ENCODE measurements around the gene UMPS.
"Not testable (repeated sequence)": the region's sequence is repeated elsewhere in the genome, so short reads cannot be mapped to it uniquely, and the experiment has no call there.

Gene UMPS

GRCh38 chr3:124700880-124701684 lies 29.2 kb upstream of the UMPS start:
- POLR2A ChIA-PET, result interaction anchor here (0.9 kb wide), 1 partner anchor 30 kb away, joined by 3 read pairs; the partner anchor contains the start of gene UMPS
- TF ChIP-seq FOXK2 (IDR thresholded peaks at IDR 0.05) (no peak), ELF4 (IDR thresholded peaks at IDR 0.05) (no peak), TARDBP (IDR thresholded peaks at IDR 0.05) (no peak), ZNF384 (IDR thresholded peaks at IDR 0.05) (no peak), L3MBTL2 (conservative IDR thresholded peaks at IDR 0.05) (no peak), SUZ12 (IDR thresholded peaks at IDR 0.05) (no peak), LEF1 (IDR thresholded peaks at IDR 0.05; ENCODE audit: borderline replicate concordance) (no peak), BHLHE40 (IDR thresholded peaks at IDR 0.05; ENCODE audit: borderline replicate concordance) (no peak), PKNOX1 (IDR thresholded peaks at IDR 0.05) (no peak), FOXA1 (IDR thresholded peaks at IDR 0.05) (no peak), ARNT (IDR thresholded peaks at IDR 0.05) (no peak), CTBP1 (IDR thresholded peaks at IDR 0.05; ENCODE audit: borderline replicate concordance) (no peak), FOXM1 (IDR thresholded peaks at IDR 0.05; ENCODE audit: borderline replicate concordance) (no peak)
- DNase-seq (ENCODE audit: extremely low spot score), result no peak
- CTCF ChIA-PET, result interaction anchor here (0.7 to 0.8 kb wide), 2 partner anchors 12 to 13 kb away, joined by 3 to 11 read pairs; no protein-coding TSS in a partner anchor

- no peak for DNase-seq (ENCODE audit: extremely low spot score)
- TF ChIP-seq TARDBP (IDR thresholded peaks at IDR 0.05) (no peak), FOXM1 (IDR thresholded peaks at IDR 0.05; ENCODE audit: borderline replicate concordance) (no peak)
- ChIA-PET CTCF (interaction anchor here (0.7 kb wide), 1 partner anchor 13 kb away, joined by 11 read pairs; no protein-coding TSS in a partner anchor), POLR2A (interaction anchor here (0.9 kb wide), 1 partner anchor 29 kb away, joined by 3 read pairs; the partner anchor contains the start of gene UMPS)
Measured at GRCh38 chr3:124701687-124702086, 28.6 kb upstream of the UMPS start.

GRCh38 chr3:124702950-124703349 lies 27.3 kb upstream of the UMPS start:
- ChIA-PET POLR2A (no interaction called here), CTCF (no interaction called here)
- TF ChIP-seq FOXA1 (IDR thresholded peaks at IDR 0.05) (no peak), ZNF384 (IDR thresholded peaks at IDR 0.05) (no peak), FOXK2 (IDR thresholded peaks at IDR 0.05) (no peak), CTBP1 (IDR thresholded peaks at IDR 0.05; ENCODE audit: borderline replicate concordance) (no peak), PKNOX1 (IDR thresholded peaks at IDR 0.05) (no peak), BHLHE40 (IDR thresholded peaks at IDR 0.05; ENCODE audit: borderline replicate concordance) (no peak), SP1 (IDR thresholded peaks at IDR 0.05) (no peak), SUZ12 (IDR thresholded peaks at IDR 0.05) (no peak)
- DNase-seq (ENCODE audit: extremely low spot score), result no peak

GRCh38 chr3:124705552-124705951 lies 24.7 kb upstream of the UMPS start:
- no peak for DNase-seq (ENCODE audit: extremely low spot score)
- TF ChIP-seq PKNOX1 (IDR thresholded peaks at IDR 0.05) (no peak), FOXA1 (IDR thresholded peaks at IDR 0.05) (no peak), SUZ12 (IDR thresholded peaks at IDR 0.05) (no peak), SP1 (IDR thresholded peaks at IDR 0.05) (no peak), LEF1 (IDR thresholded peaks at IDR 0.05; ENCODE audit: borderline replicate concordance) (no peak), TARDBP (IDR thresholded peaks at IDR 0.05) (no peak), L3MBTL2 (conservative IDR thresholded peaks at IDR 0.05) (no peak), ZNF384 (IDR thresholded peaks at IDR 0.05) (no peak), ARNT (IDR thresholded peaks at IDR 0.05) (no peak), NFRKB (IDR thresholded peaks at IDR 0.05) (no peak), FOXK2 (IDR thresholded peaks at IDR 0.05) (no peak), FOXM1 (IDR thresholded peaks at IDR 0.05; ENCODE audit: borderline replicate concordance) (no peak), ELF4 (IDR thresholded peaks at IDR 0.05) (no peak), BHLHE40 (IDR thresholded peaks at IDR 0.05; ENCODE audit: borderline replicate concordance) (no peak), HDGF (IDR thresholded peaks at IDR 0.05; ENCODE audit: borderline replicate concordance) (no peak), CTBP1 (IDR thresholded peaks at IDR 0.05; ENCODE audit: borderline replicate concordance) (no peak)
- ChIA-PET CTCF (interaction anchor here (0.7 kb wide), 1 partner anchor 13 kb away, joined by 3 read pairs; no protein-coding TSS in a partner anchor), POLR2A (no interaction called here)

- CTCF ChIA-PET; DNase-seq (ENCODE audit: extremely low spot score); POLR2A ChIA-PET: not testable (repeated sequence)
Measured at GRCh38 chr3:124707223-124707622, 23.0 kb upstream of the UMPS start.

- ChIA-PET CTCF (no interaction called here), POLR2A (no interaction called here)
- TF ChIP-seq NFRKB (IDR thresholded peaks at IDR 0.05) (no peak), L3MBTL2 (conservative IDR thresholded peaks at IDR 0.05) (no peak), FOXA1 (IDR thresholded peaks at IDR 0.05) (no peak)
- DNase-seq (ENCODE audit: extremely low spot score), result no peak
Measured at GRCh38 chr3:124707656-124708062, 22.6 kb upstream of the UMPS start.

Data from HEK293T (cell line).